Nucleus accumbens (tissue), 56 donors: ENCODE data around the gene PDE3B.
"Not testable (repeated sequence)": the region's sequence is repeated elsewhere in the genome, so short reads cannot be mapped to it uniquely, and the experiment has no call there.

ENCODE experiments used
- DNase-seq, 56 donors: peaks; one replicate each; lab custom pipeline; 2025; lab: John Stamatoyannopoulos, UW

Gene PDE3B

GRCh38 chr11:14872032-14872431 lies 228.4 kb downstream of the PDE3B start:
- no peak for DNase-seq

DNA sequence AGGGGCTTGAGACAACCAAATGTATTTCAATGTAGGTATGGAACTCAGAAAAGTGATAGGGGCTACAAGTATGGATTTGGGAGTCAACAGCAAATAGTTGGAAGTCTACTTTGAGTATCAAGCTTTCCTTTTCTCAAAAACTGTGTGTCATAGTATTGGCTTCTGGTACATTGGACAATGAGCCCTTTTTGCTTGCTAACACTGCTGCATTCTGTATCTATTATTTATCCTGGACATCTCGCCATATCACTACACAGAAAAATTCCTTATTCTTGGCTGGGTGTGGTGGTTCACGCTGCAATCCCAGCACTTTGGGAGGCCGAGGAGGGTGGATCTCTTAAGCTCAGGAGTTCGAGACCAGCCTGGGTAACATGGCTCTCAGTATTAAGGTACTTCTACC lies 230.0 kb downstream of the PDE3B start:
- no peak for DNase-seq

GRCh38 chr11:14875163-14875562 lies 231.6 kb downstream of the PDE3B start:
- DNase-seq, result no peak

DNA sequence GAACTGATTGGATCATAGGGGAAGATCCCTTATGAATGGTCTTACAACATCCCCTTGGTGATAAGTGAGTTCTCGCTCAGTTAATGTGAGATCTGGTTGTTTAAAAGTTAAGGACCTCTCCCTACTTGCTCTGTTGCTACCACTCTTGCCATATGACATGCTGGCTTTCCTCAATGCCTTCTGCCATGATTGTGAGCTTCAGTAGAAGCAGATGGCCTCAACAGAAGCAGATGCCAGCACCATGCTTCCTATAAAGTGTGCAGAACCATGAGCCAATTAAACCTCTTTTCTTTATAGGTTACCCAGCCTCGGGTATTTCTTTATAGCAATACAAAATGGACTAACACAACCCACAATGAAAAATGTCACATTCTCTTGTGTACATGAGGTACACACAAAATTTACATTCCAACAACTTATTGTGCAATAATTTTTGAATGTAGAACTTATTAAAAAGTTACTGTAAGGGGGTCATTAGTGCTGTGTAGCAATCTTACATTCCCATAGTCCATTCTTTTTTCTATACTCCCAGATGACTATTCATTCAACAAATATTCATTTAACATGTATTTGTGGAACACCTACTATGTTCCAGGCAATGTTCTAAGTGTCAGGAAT lies 238.1 kb downstream of the PDE3B start:
- DNase-seq, result no peak

DNA sequence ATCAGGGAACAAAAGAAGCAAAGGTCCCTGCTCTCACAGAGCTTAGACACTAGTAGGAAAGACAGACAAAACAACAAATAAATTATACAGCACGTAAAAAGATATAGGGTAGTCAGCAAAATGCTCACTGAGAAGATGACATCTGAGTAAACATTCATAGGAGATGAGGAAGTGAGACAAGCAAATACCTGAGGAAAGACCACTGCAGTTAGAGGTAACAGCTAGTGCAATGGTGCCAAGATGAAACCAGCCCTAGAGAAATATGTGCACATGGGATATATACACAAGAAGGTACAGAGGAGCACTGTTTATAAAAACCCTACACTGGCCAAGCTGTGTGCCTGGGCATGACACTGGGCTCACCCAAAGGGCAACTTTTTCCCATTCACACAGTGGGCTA lies 238.6 kb downstream of the PDE3B start:
- DNase-seq, result no peak

- not testable (repeated sequence) for DNase-seq
These were observed 240.1 kb downstream of the PDE3B start for GRCh38 chr11:14883683-14884082.

DNA sequence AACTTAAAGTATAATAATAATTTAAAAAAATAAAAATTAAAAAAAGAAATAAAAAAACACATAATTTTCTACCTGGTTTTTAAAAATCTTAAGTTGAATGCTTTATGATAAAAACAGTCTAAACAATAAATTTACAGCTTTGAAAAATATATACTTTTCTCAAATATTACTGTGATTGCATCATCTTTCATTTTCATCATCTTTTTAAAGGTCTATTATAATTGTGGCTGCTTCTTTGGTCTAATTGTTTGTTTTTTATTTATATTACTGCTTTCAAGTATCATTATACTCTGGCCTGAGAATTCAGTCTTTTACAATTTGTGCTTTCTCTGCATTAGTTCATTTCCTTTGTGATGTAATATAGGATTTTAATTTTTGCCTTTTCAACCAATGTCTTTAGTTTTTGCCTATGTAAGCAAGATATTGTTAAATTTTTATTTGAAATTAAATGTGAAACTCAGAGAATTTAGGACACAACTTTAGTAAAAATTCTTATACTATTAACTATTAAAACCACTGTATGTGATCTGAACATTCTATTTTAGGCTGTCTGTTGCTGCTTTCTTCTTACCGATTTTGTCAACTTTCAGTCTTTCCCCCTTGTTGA lies 241.2 kb downstream of the PDE3B start:
- DNase-seq, result no peak

DNA sequence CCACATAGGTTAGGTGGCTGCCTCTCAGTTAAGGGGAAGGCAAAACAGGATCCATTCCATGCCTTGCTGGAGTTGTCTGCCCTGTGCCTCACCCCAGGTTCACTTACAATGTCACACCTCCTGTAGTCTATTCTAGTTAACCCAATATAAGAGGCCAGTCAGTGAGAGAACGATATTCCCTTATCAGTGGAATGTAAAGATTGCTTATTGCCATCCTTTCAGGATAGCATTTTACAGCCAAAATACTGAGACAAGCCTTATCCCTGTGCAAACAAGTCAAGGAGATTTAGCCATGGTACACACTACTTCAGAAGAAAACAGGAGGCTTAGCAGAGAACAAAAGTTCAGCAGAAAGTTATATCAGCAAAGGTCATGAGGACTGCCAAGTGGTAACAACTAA lies 242.9 kb downstream of the PDE3B start:
- no peak for DNase-seq

GRCh38 chr11:14891143-14892035 lies 247.8 kb downstream of the PDE3B start:
- DNase-seq, result peak in 52 of 56 donors; percentile 38 to 85 (median 73)

DNA sequence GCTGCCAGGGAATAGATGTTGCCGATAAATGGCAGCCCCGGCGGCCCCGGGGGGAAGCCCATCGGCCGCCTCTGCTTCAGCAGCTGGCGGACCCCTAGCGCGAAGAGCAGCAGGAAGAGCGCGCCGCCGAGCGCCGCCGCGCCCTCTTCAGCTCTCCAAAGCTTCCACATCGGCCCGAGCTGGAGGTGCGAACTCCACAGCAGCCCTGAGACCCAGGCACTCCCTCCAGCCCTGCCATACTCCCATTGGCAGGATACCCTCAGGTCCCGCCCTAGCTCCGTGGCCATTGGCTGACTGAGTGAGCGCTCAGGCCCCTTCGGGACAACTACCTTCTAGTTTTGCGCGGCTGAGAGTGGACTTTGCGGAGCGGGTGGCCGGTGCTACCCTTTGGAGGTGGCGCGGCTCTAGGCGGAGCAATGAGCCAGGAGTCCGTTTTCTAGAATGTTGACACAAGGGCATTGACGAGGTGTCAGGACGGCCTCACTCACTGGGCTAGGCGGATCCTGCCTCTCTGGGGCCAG lies 248.5 kb downstream of the PDE3B start, which contains the start of gene CYP2R1:
Gene CYP2R1 (minus strand): TSS at position 196 of the 521 bp plus-strand sequence. CDS start 26 bp downstream, at position 170.
- peak; percentile 39 to 96 (median 86) for DNase-seq

DNA sequence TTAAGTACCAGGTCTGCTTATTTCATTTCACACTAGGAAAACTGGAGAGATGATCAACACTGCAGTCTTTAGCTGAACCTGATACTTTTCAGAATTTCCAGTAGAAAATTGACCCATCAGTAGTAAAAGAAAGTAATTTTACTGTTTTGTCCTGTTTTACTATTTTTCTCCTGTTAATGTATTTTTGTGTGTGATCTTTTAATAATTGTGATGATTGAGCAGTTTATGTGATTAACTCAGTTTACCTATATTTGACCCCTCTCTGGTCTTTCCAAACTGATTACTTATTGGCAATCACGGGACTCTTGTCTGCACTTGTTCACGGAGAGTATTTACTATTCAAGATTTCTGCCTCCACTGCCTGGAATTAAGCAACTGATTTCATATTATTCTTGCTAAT lies 249.0 kb downstream of the PDE3B start:
- DNase-seq, result no peak

DNA sequence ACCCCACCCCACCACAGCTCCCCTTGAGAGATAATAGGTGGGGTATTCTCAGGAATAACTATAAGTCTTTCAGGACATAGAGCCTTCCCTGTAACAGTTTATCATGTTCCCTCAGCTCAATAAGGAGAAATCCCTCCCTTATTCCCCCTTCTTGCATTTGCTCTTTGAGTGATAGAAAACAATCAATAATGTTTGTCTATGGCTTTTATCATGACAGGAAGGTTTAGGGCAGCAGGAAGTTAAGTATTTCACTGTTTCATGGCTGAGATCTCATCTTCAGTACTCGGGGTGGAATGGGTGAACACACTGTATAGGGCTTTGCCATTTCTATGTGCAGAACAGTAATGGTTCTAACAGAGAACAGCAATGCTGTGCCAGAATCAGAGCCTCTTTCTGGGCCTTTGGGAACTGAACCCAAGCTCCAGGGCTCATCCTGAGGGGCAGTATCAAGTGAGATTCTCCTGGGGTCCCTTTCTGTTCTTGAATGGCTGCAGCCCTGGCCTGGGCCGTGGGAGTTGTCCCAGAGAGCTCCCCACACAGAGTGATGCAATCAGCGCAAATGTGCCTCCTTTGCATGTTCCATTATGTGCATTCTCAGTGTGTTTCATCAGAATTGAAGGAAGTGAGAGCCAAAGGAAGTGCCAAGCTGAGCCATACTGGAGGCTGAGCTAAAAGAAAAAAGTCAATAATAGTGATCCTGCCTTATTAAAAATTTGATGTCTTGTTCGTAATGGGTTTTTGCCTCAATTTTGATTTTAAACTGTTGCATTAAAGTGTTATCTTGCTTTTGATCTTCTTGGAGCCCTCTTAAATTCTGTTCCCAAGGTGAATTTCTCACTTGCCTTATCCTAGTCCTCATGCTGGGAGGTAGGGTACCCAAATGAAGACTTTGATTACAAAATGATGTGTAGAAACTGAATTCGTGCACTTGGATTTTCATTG lies 251.3 kb downstream of the PDE3B start:
- DNase-seq, result peak in 7 of 56 donors; percentile 2 to 28 (median 15)

DNA sequence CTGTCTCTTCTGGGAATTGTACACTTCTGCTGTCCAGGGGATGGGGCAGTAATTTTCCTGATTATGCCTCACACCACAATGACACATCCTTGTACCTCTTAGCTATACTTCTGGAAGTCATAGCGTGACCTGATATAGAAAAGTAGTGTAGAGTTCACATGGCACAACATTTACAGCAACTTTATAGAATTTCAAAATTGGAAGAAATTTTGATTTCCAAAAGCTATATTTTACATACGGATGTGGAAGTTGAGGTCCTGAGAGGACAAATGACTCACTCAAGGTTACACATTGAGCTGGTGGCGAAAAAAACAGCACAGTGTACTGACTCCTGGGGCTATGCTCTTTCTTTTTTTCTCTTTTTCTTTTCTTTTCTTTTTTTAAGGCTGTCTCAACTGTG lies 254.8 kb downstream of the PDE3B start:
- no peak for DNase-seq

DNA sequence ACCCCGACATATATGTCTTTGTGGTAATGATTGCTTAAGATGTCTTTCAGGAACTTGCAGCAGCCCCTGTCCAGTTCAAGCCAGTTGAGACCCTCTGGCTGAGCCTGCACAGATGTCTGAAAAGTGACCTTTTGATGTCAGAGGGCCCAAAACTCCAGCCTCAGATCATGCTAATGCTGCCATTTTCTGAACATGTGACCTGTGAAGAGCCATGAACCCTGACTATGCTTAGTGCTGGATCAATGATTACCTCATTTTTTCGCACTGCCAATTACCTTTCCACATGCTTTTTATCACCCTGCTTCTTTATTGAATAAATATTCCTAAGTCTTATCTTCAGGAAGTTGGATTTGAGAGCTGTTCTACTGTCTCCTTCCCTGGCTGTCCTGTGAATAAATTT lies 255.3 kb downstream of the PDE3B start:
- no peak for DNase-seq

DNA sequence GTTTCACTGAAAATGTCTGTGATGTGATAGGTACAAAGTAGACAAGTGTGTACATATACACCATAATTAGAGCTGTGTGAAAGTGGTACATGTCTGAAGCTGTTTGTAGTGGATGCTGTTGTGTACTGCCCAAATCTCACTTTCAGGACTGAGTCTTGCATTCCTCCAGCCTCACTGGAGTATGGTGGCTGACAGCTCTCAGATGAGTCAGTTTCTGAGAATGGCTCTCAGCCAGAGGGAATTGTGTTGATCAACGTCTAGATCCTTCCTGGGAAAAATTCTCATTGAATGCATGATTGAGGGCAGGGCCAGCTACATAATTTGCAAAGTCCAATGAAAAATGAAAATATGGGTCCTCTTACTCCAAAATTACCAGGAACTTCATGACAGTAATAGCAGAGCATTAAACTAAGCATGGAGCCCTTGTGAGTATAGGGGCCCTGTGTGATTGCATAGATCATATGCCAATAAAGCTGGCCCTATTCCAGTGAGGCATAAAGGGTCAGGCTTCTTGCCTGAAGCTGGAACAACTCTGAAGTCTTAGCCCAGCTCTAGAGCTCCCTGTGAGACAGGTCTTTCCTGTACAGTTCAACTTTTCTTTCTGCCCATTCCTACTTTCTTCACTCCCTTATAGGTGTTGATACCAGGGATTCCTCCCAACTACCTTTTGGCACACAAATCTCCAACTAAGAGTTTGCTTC lies 259.2 kb downstream of the PDE3B start:
- no peak for DNase-seq

DNA sequence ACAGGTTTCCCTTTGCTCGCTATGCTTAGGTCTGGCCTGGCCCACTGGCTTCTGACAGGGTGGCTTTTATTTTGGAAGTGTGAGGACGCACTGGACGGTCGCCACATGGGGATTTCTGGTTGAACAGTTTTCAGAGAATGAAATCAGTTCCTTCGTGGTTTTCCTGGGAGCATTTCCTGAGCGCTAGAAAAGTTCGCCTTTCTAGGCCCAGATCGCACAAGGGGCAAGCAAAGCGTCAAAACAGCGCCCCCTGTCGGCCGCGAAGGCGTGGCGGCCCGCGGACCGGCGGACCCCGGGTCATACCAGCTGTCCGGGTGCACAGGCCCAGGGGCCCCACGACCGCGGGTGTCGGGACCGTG lies 261.1 kb downstream of the PDE3B start:
- DNase-seq, result peak in 46 of 56 donors; percentile 13 to 82 (median 42)

- peak in 11 of 56 donors; percentile 4 to 42 (median 20) for DNase-seq
These were observed 261.8 kb downstream of the PDE3B start for GRCh38 chr11:14905104-14906033.

GRCh38 chr11:14906578-14906977 lies 263.0 kb downstream of the PDE3B start:
- no peak for DNase-seq
